HepG2 (cell line): ENCODE results near the gene JADE2.

ENCODE experiments used
- ADNP ChIP-seq: sonication (generic); formaldehyde crosslinking; IDR thresholded peaks from 2 replicates; pipeline ENCODE4 v1.4.0; 2020; ENCODE audit warnings: missing genetic modification reagents
- ATF7-NPFF ChIP-seq: sonication (generic); formaldehyde crosslinking; IDR thresholded peaks from 2 replicates; pipeline ENCODE4 v1.8.1; 2023; ENCODE audit warnings: mild to moderate bottlenecking, low read depth, missing genetic modification reagents, moderate library complexity
- CHD2 ChIP-seq: IDR thresholded peaks from 2 replicates; pipeline ENCODE4 v1.6.1; 2011; ENCODE audit warnings: low read depth, low read length, improper control_type of control experiment
- FOXK2 ChIP-seq: fragments of 450-650 bp; IDR thresholded peaks from 2 replicates; pipeline ENCODE4 v1.6.1; 2016
- KDM4B ChIP-seq: sonication (generic); formaldehyde crosslinking; IDR thresholded peaks from 2 replicates; pipeline ENCODE4 v1.4.0; 2020; ENCODE audit warnings: missing genetic modification reagents
- MYNN ChIP-seq: sonication (generic); formaldehyde crosslinking; IDR thresholded peaks from 2 replicates; pipeline ENCODE4 v1.4.0; 2020; ENCODE audit warnings: mild to moderate bottlenecking, low read depth, missing genetic modification reagents
- SIN3A ChIP-seq: IDR thresholded peaks from 2 replicates; pipeline ENCODE4 v1.6.1; 2011; ENCODE audit warnings: low read depth, mild to moderate bottlenecking, control low read depth, low read length, borderline replicate concordance
- YY1 ChIP-seq: IDR thresholded peaks from 2 replicates; pipeline ENCODE4 v1.6.1; 2011; ENCODE audit warnings: low read length, low read depth, moderate library complexity, mild to moderate bottlenecking; ENCODE audit not compliant: insufficient read depth, insufficient replicate concordance
- ZNF33A ChIP-seq: sonication (generic); formaldehyde crosslinking; IDR thresholded peaks from 2 replicates; pipeline ENCODE4 v1.5.1; 2020; ENCODE audit warnings: missing genetic modification reagents, mild to moderate bottlenecking, moderate library complexity, borderline replicate concordance
- ZNF484 ChIP-seq: sonication (generic); formaldehyde crosslinking; IDR thresholded peaks from 2 replicates; pipeline ENCODE4 v1.5.1; 2020; ENCODE audit warnings: mild to moderate bottlenecking, low read depth, missing genetic modification reagents, borderline replicate concordance
- TF ChIP-seq, protein P1 (sequence below): sonication (generic); formaldehyde crosslinking; IDR thresholded peaks from 2 replicates; pipeline ENCODE4 v1.4.0; 2020; ENCODE audit warnings: missing genetic modification reagents, mild to moderate bottlenecking, borderline replicate concordance
- TF ChIP-seq, protein P2 (sequence below): sonication (generic); formaldehyde crosslinking; IDR thresholded peaks from 2 replicates; pipeline ENCODE4 v1.8.1; 2022; ENCODE audit warnings: mild to moderate bottlenecking, missing genetic modification reagents

DNA sequence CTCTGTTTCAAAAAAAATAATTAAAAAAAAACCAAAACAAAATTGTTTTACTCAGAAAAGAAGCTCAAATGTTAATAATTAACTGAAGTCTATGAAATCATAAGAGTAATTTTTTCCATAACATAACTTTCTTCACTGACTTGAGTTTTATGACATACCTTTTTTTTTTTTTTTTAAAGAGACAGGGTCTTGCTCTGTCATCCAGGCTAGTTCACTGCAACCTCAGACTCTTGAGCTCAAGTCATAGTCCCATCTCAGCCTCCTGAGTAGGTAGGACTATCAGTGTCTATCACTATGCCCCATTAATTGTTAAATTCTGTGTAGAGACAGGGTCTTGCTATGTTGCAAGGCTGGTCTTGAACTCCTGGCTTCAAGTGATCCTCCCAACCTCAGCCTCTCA lies 85.3 kb downstream of the JADE2 start:
- TF ChIP-seq FOXK2 (no peak), CHD2 (no peak), ATF7-NPFF (CRISPR knock-in tag) (no peak), YY1 (no peak), MYNN (no peak), SIN3A (no peak), KDM4B (CRISPR knock-in tag) (no peak), ADNP (CRISPR knock-in tag) (no peak), ZNF484 (no peak), ZNF33A (CRISPR knock-in tag) (no peak)
- TF ChIP-seq, protein P1, sequence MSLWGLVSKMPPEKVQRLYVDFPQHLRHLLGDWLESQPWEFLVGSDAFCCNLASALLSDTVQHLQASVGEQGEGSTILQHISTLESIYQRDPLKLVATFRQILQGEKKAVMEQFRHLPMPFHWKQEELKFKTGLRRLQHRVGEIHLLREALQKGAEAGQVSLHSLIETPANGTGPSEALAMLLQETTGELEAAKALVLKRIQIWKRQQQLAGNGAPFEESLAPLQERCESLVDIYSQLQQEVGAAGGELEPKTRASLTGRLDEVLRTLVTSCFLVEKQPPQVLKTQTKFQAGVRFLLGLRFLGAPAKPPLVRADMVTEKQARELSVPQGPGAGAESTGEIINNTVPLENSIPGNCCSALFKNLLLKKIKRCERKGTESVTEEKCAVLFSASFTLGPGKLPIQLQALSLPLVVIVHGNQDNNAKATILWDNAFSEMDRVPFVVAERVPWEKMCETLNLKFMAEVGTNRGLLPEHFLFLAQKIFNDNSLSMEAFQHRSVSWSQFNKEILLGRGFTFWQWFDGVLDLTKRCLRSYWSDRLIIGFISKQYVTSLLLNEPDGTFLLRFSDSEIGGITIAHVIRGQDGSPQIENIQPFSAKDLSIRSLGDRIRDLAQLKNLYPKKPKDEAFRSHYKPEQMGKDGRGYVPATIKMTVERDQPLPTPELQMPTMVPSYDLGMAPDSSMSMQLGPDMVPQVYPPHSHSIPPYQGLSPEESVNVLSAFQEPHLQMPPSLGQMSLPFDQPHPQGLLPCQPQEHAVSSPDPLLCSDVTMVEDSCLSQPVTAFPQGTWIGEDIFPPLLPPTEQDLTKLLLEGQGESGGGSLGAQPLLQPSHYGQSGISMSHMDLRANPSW (CRISPR knock-in tag) = no peak
- TF ChIP-seq, protein P2, sequence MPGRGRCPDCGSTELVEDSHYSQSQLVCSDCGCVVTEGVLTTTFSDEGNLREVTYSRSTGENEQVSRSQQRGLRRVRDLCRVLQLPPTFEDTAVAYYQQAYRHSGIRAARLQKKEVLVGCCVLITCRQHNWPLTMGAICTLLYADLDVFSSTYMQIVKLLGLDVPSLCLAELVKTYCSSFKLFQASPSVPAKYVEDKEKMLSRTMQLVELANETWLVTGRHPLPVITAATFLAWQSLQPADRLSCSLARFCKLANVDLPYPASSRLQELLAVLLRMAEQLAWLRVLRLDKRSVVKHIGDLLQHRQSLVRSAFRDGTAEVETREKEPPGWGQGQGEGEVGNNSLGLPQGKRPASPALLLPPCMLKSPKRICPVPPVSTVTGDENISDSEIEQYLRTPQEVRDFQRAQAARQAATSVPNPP = no peak
